ENCODE results near the gene EGFR.

The EGFR gene

GRCh38 chr7:55101359-55101758 is 82.5 kb downstream of the EGFR start:
- TF ChIP-seq CTCF (IDR thresholded peaks at IDR 0.05; ENCODE audit: borderline replicate concordance, insufficient read depth, low read depth, low read length), result no peak
- H3K4me3 ChIP-seq (ENCODE audit: low read depth, low read length), result no peak overlapping the region

DNA sequence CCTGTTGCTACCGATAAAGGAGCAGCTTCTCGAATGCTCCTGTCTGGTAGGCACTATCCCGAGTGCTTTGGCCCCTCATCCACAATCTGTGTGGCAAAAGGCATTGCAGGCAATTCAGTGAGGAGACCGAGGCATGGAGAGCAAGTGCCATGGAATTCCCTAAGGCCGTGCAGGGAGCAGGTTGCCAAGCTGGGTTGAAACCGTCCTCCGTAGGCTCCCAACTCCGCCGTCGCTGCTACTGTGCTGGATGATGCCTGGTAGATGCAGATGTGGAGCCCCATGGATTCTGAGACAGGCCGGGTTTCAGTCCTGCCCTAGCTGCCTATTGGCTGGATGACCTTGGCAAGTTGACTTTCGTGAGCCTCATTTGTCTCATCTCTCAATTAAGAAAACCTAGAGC is 85.3 kb downstream of the EGFR start:
- no peak for TF ChIP-seq CTCF (IDR thresholded peaks at IDR 0.05; ENCODE audit: borderline replicate concordance, insufficient read depth, low read depth, low read length)
- no peak overlapping the region for H3K4me3 ChIP-seq (ENCODE audit: low read depth, low read length)

DNA sequence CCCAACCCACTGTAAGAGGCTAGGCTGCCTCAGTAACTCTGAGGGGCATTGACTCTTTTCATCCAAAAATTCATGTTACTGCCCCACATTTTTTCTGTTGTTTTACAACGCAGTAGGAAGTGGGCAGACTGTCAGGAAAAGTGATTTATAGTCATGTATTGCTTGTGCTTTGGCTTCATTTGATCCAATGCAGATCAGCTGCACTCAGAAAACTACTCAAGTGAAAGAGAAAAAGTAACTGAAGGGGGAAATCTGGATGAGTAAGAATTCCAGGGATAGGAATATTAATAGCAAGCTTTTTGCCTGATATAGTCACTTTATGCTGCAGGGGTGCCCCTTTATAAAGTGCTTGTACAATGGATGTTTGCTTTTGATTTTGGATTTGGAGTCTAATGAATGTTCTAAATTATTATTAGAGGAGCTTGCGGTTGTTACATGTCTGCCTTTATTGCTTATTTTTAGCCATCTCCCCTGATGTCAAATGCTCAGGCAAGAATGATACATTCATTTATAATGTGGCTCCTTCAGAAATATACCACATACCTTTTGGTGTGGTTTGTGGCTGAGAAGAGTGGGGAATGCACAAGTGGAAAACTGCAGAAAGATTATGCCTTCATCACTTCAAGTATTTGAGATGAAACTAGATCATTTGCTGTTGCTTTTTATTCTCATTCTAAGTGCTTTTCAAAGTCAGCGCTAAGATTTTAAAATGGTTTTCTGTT is 86.1 kb downstream of the EGFR start:
- no peak for TF ChIP-seq CTCF (IDR thresholded peaks at IDR 0.05; ENCODE audit: borderline replicate concordance, insufficient read depth, low read depth, low read length)
- H3K4me3 ChIP-seq (ENCODE audit: low read depth, low read length), result no peak overlapping the region

DNA sequence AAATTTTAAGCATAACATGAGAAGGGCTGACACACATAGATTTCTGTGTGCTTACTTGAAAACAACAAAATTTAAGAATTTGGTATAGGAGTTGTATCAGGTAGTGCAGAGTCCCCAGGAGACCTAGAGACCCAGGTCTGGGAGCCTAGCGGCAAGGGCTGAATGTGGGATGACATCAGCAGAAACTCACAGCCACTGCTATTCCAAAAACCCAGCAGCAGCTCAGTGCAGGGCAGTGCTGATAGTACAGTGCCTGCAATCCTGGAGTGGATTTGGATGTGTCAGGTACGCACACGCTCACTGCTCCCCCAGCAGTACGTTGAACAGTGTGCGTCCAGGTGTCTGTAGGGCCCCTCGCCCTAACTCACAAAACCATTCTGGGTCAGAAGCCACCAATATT is 87.1 kb downstream of the EGFR start:
- no peak for TF ChIP-seq CTCF (IDR thresholded peaks at IDR 0.05; ENCODE audit: borderline replicate concordance, insufficient read depth, low read depth, low read length)
- no peak overlapping the region for H3K4me3 ChIP-seq (ENCODE audit: low read depth, low read length)

DNA sequence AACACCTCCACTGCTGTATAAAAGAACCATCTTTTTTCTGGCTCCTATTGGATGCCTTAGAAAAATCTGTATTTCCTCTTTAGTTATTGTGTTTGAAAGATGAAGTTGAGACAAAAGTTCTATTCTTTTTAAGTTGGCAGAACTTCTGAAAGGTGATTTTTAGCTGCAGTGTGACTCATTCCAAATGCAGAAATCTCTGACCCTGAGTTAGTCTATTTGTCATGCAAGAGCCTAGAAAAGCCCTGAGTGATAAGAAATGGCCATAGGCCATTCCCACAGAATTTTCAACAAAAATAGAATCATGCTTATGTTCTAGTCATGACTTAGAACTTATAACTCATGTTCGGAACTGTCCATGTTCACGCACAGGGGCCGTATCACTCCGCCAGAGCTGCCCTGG is 89.1 kb downstream of the EGFR start:
- TF ChIP-seq CTCF (IDR thresholded peaks at IDR 0.05; ENCODE audit: borderline replicate concordance, insufficient read depth, low read depth, low read length), result no peak

GRCh38 chr7:55108401-55108800 is 89.6 kb downstream of the EGFR start:
- no peak for TF ChIP-seq CTCF (IDR thresholded peaks at IDR 0.05; ENCODE audit: borderline replicate concordance, insufficient read depth, low read depth, low read length)
- no peak overlapping the region for H3K4me3 ChIP-seq (ENCODE audit: low read depth, low read length)

More for the DNA sequence above, 89.1 kb downstream of the EGFR start:
- H3K4me3 ChIP-seq (ENCODE audit: low read depth, low read length), result no peak overlapping the region

- H3K4me3 ChIP-seq (ENCODE audit: low read depth, low read length), result no peak overlapping the region
- no peak for TF ChIP-seq CTCF (IDR thresholded peaks at IDR 0.05; ENCODE audit: borderline replicate concordance, insufficient read depth, low read depth, low read length)
Measured at GRCh38 chr7:55108818-55109217, 90.0 kb downstream of the EGFR start.

Measured in GM12875 (cell line).